ENCODE measurements around the gene PGF.

PGF gene

DNA sequence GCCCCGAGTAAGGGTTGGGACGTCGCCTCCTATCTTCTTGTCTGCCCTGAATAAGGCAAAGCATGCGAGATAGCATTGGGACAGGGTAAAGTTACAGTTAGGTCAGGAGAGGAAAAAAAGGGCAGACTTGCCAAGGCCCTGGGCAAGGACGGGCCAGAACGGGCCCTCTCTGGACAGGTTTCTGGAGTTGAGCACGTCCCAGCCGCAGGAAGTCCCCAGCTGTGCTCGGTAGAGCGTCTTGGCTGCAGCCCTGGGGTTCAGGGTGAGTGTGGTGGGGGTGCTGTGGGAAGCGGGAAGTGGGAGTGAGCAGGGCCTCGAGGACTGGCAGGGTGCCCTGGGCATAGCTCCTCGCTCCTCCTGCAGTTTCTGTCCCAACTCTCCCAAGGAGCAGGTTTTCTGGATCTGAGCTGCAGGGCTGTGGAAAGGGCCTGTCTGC lies 37.7 kb downstream of the PGF start:
- DNase-seq = peak; percentile 80

DNA sequence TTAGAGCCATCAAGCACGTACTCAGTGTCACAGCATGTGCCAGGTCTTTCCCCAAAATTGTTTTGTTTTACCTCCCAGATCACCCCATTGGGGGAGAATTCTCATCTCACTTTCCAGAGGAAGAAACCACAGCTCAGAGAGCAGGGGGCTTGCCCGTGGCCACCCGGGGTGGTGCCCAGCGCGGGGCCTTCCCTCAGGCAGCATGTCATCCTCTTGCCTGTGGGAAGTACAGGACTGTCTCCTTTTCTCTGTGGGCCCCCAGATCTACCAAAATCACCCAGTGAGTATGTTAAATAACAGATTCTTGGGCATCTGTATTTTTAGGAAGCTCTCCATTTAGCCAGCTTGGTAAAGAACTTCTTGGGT lies 38.2 kb downstream of the PGF start:
- DNase-seq = no peak

DNA sequence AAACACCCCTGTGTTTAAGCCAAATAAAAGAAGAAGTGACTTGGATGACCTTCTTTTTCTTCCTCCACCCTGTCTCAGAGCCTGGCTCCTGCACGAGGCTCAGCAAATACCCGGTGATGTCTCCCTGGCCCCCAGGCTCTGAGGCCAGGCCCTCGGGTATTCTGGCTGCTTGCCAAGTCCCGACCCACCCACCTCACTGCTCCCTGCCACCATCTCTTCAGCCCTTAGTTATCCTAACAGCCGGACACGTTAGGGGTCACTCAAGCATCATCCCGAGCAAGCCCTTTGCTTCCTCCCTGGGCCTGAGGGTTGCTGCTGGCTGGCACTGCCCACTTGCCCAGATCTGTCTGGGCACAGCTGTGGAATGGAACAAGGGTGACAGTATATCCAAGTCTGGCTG lies 39.6 kb downstream of the PGF start:
- DNase-seq = no peak

DNA sequence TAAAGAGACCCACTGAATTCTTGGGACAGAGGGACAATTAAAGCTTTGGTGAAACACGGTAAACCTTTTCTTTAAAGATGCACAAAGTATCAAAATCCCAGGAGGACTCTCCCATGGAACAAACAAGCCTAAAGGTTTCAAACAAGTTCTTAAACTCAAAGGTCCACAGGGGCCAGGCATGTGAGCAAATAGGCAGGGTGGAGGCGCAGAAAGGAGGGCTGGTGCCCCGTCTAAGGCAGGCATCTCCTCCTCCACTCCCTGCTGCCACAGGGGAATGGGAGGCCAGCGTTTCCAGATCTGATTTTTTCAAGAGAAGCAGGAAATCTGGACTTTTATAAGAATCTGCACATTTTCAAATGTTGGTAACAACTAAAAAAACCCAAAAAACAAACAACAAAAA lies 40.0 kb downstream of the PGF start:
- DNase-seq = no peak

DNA sequence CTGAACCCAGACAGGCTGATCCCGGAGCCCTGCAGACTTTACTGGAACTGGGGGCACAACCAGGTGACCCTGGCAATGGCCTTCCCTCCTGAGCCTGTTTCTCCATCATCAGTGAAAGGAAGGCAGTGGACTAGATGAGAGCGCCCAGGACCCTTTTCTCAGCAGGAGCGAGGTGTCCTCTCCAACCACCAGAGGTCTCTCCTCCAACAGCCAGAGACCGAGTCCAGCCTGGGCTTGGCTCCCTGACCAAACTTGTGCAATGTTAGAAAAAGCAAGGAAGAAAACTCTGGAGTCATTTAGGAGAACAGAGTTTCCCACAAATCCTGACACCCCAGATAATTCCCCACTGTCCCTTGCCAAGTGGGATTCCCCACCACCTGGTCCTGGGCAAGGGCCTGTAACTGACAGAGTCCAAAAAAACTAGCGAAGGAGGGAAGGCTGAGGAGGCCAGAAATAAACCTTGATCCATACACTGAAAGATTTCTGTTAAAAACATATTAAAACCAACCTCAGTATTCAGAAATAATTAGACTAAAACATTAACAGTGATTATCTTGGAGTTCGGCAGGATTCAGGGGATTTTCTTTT lies 41.3 kb downstream of the PGF start:
- peak; percentile 88 for DNase-seq

DNA sequence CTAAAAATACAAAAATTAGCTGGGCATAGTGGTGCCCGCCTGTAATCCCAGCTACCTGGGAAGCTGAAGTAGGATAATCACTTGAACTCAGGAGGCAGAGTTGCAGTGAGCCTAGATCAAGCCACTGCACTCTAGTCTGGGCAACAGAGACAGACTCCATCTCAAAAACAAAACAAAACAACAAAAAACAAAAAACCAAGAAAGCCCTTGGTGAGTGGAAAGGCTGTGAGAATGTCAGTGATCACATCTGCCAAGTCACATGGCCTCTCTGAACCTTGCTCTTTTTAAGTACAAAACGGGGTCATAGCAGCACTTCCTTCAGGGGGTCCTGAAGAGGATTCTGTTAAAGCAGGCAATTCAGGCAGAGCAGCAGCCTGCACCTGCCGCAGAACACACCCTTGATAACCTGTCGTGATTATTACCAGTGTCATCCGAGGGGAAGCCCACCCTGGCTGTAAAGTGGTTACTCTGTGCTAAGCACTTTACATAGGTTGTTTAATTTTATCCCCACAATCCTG lies 41.9 kb downstream of the PGF start:
- no peak for DNase-seq

DNA sequence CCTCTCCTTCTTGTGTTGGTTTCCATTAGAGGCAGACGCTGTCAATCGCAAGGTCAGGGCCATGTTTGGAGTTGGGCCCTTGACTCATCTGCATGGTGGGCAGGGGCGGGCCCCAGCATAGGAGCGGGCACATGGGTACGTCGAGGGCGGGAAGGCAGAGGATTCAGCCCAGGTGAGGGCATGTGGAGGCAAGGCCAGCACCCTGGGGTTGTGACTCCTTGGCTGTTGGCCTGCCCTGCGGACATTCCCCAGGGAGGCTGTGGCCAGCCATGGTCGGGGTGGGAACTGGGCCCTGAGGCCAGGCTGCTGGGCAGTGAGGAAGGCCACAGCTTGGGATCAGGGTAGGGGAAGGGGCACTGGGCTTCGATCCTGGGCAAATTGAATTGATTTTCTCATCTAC lies 42.6 kb downstream of the PGF start:
- no peak for DNase-seq

DNA sequence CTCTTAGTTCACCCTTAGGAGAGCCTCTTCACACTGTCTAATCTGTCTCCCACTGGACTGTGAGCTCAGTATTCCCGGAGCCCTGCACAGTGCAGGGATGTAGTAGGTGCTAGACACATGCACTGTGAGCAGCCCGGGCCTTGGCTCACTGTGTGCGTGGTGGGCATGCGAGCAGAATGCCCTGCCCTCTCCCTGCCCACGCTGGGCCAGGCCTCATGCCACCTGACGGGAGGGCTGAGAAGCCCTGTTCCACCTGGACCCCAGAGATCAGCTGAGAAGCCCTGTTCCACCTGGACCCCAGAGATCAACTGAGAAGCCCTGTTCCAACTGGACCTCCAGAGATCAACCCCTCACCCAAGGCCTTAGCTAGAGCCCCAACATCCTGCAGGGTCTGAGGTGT lies 43.3 kb downstream of the PGF start:
- DNase-seq = no peak

DNA sequence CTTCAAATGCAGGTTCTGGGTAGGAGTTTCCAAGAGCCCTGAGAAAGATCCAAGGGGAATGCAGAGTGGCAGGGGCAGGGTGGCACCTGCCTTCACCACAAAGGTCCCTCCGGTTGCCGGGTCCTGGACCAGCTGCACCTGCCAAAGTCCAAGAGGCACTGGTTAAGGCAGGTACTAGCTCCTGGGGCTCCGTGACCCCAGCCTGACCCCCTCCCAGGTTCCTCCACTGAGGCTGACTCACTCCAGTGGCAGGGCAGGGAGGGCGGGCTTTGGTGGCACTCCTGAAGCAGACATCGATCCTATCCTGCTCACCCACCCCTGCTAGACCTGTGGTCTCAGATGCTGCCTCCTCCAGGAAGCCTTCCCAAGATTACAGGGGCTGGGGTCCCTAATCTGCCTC lies 43.7 kb downstream of the PGF start:
- DNase-seq = no peak

DNA sequence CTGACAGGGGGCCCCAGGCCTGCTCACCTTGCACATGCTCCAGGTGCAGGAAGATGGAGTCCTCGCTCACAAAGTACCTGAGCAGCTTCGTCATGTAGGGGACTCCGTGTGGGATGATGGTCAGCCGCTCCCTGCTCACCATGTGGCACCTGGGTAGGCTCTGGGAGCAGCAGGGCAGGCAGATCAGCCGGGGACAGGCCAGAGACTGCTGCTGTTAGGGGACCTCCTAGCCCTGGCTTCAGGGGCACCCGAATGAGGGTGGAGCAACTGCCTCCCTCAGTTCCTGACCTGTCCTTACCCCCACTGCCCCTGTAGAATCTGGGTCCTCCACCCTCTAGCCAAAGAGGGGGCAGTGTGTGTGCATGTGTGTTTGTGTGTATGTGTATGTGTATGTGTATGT lies 44.2 kb downstream of the PGF start:
- no peak for DNase-seq

DNA sequence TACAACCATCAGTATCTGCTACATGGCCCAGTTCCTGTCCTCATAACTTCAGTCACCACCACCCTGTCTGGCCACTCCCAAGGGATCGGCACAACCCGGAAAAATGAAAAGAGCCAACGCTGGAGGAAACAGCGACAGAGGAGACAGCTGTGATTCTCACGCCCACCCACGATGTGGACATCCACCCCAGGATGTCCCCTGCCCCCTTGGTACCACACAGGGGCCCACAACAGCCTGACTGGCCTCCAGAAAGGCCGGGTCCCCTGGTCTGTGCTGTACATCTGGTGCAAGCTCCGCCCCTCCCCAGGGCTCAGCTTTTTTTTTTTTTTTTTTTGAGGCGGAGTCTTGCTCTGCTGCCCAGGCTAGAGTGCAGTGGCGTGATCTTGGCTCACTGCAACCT lies 44.8 kb downstream of the PGF start:
- DNase-seq = no peak

DNA sequence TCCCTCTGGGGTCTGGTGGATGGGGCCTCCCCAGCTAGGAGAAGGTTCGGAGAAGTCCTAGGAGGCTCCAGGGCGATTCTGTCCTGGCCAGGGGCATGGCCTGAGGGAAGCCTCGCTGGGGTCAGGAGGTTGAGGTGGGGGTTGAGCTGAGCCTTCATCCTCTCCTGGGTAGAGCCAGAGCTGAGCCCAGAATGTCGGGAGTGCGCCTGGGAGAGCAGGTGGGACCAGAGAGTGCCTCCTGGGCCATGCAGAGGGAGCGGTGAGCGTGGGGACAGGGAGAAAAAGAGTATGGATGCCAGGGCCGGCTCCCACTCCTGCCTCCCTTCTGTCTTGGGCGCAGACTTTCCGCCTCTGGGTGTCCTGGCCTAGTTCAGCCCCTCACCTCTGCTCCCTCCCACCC lies 45.5 kb downstream of the PGF start:
- no peak for DNase-seq

DNA sequence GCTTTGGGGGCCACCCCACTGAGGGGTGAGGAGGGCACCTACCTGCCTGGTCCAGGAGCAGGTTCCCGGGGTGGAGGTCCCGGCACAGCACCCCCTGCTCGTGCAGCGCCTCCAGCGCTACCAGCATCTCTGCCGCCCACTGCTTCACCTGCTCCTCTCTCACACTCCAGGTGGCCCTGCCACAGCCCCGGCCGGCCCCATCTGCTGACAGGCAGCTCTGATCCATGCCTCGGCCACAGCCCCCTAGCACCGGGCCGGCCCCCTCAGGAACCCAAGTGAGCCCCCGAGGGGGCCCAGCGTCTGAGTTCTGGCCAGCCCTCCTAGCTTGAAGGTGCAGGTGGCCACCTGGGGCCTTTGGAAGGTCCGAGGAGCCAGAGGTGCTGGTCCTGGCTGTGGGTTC lies 45.9 kb downstream of the PGF start:
- DNase-seq = no peak

DNA sequence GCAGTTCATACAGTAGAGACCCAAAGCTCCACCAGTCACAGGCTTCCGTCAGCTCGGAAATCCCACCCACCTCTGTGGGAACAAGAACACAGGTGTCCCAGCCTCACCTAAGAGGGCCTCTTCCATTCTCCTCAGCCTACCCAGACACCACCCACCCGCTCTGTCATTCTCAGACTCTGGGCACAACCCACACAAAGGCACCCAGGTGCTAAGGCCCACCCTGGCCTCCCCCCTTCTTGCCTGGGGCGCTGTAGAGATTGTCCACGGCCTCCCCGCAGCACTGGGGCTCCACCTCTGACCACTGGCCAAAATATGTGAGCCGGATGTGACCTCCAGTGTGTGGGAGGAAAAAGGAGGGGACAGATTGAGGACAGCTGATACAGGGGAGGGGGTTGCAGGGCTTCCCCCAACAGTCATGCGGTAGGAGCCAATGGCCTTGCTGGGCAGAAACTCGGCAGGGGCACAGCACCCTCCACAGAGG lies 46.5 kb downstream of the PGF start:
- no peak for DNase-seq

DNA sequence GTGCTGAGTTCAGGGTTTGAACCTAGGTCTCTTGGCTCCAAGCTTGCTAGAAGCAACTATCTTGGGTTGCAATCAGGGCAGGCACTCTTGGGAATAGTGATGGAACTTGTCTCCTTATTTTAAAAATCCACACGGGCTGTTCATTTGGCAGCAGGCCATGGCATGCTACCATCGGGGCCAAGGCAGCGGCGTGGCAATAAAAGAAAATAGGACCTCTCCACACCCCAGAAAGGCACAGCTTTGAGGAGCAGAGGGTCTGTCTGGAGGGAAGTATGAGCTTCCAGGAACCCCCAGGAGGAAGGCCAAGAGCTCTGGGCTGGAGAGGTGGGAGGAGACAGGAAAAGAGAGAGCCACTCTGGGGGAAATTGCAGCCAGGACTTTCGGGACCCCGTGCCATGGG lies 47.7 kb downstream of the PGF start:
- no peak for DNase-seq

DNA sequence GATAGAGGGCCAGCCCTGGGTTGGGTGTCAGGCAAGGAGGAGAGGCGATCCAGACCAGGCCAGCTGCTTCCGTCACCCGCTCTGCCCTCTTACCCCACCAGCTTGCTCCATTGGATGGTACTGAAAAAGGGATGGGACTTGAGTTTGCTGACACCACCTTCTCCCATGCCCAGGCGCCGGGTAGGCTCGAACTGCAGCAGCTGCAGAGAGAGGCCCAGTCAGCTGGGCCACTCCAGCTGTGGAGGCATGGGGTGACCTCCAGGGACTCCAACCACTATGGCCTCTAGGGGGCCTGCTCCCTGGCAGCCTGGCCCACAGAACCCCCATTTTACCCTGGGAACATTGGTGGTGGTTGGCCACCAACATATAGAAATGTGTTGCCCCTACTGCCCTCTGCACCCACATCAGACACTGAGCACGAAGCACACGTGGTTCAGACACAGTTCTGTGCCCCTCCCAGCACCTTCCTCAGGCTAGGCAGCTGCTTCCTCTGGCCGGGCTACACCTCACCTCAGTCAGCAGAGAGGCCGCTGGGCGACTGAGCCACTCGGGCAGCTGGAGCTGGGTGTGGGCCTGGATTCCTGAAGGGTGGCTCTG lies 48.4 kb downstream of the PGF start:
- no peak for DNase-seq

DNA sequence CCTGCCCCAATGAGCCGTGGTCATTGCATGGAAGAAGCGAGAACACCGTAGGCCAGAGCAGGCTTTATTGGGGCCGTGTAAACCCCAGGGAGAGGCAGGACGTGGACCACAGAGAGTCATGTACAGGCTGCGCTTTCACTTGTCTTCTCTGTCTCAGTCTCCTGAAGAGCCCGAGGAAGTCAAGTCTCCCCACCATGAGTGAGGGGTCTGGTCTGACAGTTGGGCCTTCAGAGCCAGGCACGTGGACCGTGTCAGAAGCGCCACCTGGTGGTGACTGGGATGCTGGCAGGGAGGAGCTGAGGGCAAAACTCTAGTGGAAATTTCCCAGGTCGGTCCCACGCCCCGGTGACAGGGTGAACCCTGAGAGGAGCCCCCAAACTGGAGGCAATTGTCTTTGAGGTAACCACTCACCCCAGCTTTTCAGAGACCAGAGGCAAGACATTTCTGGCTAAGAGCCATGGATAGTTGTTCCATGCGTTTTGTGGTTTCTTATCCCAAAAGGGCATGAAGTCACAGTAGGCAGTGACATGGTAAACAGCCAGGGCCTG lies 49.7 kb downstream of the PGF start:
- peak; percentile 79 for DNase-seq

DNA sequence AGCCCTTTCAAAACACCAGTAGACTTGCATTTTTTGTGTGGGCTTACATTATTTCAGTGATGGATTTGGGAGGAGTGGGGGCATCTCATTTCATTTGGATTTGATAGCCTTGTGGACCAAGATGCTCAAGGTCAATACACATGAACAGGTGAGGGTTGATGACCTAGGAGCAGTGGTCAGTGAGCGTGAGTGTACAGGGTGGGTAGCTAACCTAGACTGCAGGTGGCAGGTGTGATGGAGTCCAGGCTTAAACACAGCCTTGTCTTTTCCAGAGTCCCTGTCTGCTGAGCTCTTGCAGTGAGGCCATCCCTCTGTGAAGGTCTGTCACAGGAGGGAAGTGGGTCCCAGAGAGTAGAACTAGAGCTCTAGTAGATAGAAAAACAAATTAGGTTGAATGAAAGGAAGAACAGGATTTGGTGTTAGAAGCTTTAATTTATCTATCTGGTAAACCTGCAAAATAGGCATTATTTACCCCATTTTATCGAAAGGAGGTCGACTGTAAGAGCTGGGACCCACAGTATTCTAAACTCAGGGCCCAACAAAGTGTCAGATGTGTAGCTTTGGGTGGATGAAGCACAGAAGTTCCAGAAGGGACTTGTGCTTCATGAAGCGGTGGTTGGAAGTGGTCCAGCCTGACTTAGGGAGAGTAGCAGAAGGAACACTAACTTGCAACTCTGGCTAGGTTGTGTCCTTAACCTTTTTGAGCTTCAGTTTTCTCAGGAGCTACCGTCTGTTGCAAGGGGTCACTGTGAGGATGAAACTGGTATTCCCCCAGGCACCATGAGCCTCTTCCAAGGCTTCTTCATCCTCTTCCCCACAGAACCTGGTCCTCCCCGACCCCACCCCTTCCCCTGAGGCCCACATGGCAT lies 50.5 kb downstream of the PGF start:
- DNase-seq = no peak

DNA sequence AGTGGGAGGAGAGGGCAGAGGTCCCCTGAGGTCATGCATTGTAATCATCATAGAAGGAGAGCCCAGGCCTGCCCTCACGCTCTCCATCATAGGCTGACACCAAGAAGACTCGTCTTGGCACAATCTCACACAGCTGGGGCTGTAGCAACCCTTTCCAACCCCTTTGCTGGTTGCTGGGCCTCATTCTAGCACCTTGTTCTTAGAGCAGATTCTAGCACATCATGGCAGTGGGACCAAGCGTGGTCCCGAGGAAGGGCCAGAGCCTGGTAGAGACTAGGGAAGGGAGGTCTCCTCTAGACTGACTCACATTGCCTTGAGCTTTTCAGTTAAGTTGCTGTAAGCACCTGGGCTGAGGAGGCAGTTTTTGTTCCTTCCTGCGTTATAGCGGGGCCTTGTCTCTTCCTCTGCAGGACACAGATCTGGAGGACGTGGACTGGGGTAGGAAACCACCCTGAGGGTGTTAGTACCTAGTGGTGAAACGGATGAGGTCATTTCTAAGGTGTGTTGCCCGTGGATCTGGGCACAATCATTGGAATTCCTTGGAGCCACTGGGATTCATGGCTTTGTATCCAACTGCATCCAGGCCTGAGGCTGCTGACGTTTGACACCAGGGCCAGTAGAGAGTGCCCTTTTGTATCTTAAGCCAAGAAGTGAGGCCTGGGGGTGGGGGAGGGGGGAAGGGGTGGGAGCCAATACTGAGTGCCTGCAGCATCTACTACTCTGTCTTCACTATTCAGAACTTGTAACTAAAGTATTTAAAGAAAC lies 52.3 kb downstream of the PGF start:
- DNase-seq = no peak

DNA sequence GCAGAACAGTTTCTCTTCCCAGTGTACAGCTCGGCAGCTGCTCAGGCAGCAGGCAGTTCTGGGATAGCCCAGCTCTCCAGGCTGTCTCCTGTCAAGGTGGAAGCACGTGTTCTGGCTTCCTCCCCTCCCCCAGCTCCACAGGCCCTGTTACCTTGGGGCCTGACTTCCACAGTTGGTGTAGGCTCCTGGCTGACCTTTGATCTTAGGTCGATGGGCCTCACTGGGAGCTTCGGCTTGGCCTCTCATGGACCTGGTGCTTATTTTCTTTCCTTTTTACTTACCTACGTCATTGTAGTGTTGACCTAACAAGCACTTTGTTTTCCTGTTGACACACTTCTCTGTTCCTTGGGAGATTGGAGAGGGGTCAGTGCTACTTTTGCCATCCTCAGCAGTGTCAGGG lies 56.7 kb downstream of the PGF start:
- no peak for DNase-seq

DNA sequence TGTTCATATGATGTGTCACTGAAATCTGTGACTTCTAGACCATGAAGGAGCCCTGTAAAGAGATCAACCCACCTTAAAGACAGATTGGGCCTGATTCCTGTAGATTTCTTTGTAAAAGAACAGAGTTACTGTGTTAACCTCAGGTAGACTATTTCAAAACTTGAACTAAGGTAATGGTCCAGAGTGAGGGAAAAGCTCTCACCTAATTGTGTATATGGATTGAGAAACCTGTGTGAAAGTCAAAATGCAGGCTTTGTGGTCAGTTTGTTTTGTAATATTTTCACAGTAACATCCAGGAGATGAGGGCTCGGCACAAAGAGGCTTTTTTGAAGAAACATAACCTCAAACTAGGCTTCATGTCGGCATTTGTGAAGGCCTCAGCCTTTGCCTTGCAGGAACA lies 57.3 kb downstream of the PGF start:
- DNase-seq = no peak

DNA sequence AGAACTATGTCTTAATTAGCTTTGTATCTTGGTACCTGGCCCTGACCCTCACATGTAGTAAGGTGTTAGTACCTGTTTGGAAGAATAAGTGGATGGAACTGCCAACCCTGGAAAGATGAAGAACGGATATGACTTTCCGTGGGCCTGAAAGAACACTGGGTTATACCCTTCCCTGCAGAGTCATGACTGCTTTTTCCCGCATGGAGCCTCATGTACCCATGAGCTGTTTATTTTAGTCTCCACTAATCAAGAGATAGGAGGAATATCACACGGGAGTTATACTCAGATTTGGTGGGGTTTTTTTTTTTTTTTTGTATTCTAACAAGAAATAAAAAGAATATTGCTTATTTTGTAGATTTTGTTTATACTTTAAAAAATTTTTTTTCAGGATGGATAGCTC lies 57.8 kb downstream of the PGF start:
- no peak for DNase-seq

DNA sequence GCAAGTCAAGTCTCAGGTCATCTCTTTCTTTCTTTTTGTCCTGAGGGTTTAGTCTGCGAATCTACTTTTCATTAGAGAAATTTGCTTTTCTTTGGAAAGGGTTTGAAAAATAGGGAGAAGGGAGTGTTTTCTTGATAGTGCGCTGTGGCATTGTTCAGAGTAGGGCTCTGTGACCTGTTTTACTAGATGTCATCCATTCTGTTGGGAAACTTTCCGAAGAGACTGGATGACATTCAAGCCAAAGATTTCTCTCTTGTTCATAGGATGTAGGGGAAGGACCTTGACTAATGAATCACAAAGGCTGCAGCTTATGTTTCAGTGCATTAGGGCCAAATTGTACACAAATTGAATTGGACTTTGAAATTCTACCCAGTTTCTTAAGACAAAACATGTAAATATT lies 59.0 kb downstream of the PGF start:
- DNase-seq = no peak

All from femur (tissue), 1 donor.